Right renal pelvis (tissue), 4 donors: Measurements from ENCODE around the gene TBC1D8. TPM values are rescaled to one million over a fixed set of nuclear protein-coding genes. Genes with fewer than 3 reads are reported as not detected.

Experiments
- DNase-seq, 4 donors: peaks; one replicate each; pipeline ENCODE4 v3.0.0-alpha.2; 2013; ENCODE audit warnings: low read depth in 4 of 4, low spot score in 3 of 4, missing footprints in 1 of 4
- polyA plus RNA-seq, 4 donors: library from polyadenylated mRNA; unstranded; fragments of 120-200 nt; gene quantifications; one replicate each; pipeline ENCODE4 v1.2.1, GENCODE V29; 2013; ENCODE audit not compliant: insufficient read length in 4 of 4

Gene TBC1D8
- polyA plus RNA-seq, 4 donors, result 28.1 to 30.0 (median 29.5) TPM

- no peak for DNase-seq
Observed at GRCh38 chr2:101140237-101140636, 10.9 kb downstream of the TBC1D8 start.

DNA sequence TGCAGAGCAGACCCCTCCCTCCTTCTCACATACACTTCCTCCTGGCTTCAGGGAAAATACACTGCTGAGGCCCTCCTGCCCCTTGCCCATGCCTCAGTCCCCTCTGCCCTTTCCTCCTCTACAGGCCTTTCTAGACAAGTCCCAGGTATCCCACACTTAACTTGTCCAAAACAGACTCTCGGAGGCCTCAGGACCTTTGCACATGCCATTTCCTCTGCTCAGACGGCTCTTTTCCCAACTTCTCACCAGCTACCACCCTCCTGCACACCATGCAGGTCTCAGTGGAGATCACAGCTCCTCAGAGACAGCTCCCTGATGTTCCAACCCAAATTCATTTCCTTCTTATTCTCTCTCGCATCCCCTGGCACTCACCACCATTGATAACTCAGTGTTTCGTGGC lies 11.7 kb downstream of the TBC1D8 start:
- DNase-seq, result no peak

- DNase-seq, result no peak
Observed at GRCh38 chr2:101135412-101136296, 15.5 kb downstream of the TBC1D8 start.

- no peak for DNase-seq
Observed at GRCh38 chr2:101133492-101134100, 17.6 kb downstream of the TBC1D8 start.

- DNase-seq, result no peak
Observed at GRCh38 chr2:101132202-101132601, 19.0 kb downstream of the TBC1D8 start.

DNA sequence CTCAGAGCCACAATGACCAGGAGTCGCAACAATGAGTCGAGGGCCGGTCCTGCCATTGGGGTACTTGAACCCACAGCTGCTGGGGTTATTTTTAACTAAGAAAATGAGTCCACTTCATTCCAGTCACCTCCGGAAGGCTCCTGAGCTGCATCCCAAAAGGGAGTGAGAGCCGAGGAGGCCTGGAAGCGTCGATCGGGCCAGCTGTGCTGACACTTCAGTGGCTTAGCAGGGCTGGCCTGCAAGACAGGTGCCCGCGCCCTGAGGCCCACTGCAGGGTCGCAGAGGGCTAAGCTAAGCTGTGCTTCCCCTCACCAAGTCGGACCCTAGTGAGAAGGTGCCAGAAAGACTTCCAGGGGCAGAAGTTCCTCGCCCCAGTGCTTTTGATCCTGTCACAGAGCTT lies 21.1 kb downstream of the TBC1D8 start:
- DNase-seq, result no peak

- DNase-seq, result no peak
Observed at GRCh38 chr2:101127319-101128056, 23.7 kb downstream of the TBC1D8 start.

GRCh38 chr2:101125808-101126207 lies 25.4 kb downstream of the TBC1D8 start:
- no peak for DNase-seq

- no peak for DNase-seq
Observed at GRCh38 chr2:101125374-101125773, 25.8 kb downstream of the TBC1D8 start.

- no peak for DNase-seq
Observed at GRCh38 chr2:101124643-101125366, 26.4 kb downstream of the TBC1D8 start.

DNA sequence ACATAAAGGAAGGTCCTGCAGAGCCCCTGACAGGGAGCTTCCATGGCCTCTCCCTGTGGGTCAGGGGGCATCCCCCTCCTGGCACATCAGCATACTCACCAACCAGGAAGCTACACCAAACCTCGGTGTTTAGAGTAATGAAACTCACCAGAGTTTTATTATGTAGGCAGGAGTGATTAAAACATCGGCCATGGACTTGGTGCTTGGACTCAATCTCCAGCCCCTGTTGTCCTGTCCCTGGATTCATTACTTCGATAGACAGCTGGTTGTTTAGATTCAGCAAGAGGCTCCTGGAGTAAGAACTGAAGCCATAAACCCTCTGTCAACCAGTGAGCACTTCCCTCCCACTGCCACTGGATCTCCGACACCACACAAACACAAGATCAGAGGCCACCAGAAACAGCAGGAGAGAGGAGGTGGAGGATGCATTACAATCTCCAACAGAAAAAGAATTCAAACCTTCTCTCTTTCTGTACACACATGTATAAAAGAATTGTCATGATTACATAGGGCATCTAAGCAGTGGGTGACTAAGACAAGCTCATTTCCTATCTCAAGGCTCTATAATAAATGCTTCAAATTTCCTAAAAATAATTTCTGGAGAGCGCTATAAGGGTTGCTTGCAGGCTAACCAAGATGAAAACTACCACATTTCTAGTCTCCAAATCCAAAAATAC lies 27.2 kb downstream of the TBC1D8 start:
- no peak for DNase-seq

- no peak for DNase-seq
Observed at GRCh38 chr2:101121174-101121573, 30.0 kb downstream of the TBC1D8 start.

GRCh38 chr2:101120124-101120996 lies 30.8 kb downstream of the TBC1D8 start:
- DNase-seq, result no peak

- no peak for DNase-seq
Observed at GRCh38 chr2:101119431-101119830, 31.8 kb downstream of the TBC1D8 start.

DNA sequence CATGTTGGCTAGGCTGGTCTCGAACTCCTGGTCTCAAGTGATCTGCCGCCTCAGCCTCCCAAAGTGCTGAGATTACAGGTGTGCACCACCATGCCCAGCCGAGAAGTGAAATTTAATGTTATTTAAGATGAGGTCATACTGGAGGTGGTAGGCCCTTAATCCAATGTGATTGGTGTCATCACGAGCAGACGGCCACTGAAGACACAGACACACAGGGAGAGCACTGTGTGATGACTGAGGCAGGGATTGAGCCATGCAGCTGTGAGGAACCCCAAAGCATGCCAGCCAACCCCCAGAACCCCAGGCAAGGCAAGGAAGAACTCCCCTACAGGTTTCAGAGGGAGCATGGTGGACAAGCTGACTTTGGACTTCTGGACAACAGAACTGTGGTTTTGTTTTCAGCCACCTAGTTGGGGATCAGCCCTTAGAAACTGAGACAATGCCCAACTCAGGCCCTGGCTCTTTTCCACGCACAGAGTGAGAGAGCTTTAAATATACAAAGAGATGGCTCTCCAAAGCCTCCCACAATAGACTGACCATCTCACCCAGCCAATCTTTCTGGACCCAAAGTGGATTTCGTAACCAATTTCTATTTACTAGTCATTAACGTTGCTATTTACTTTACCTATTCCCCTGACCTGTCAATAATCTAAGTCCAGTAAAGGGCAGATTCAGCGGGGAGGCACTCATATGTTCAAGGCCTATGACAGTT lies 34.2 kb downstream of the TBC1D8 start:
- no peak for DNase-seq

DNA sequence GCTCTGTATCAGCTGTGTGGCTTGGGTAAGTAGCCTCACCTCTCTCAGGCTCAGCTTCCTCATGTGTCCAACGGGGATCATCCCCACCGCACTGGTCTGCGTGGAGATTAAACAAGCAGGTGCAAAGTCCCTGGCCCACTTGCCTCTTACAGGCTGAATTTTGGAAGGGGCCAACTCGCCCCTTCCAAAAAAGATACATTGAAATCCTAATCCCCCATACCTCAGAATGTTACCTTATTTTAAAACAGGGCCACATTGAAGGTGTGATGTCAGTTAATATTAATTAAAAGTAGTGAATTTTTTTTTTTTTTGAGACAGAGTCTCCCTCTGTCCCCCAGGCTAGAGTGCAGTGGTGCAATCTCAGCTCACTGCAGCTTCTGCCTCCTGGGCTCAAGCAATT lies 34.8 kb downstream of the TBC1D8 start:
- no peak for DNase-seq

DNA sequence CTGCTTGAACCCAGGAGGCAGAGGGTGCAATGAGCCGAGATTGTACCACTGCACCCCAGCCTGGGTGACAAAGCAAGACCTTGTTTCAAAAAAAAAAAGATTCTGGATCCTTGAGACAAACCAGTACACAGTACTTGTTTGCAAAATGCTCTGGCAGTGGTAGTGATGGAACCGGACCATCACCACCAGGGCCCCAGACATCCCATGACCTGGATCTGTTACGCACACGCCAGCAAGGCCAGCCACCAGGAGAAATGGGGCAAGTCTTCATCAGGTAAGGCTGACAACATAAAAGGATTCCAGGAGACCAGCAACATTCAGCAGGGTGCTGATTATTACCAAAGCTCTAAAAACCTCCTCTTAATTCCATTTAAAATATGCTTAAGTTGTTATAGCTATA lies 35.5 kb downstream of the TBC1D8 start:
- no peak for DNase-seq

- DNase-seq, result no peak
Observed at GRCh38 chr2:101114815-101115214, 36.4 kb downstream of the TBC1D8 start.
